Left lung (tissue), 10 donors: ENCODE data around the gene MSH4. TPM values are rescaled to one million over a fixed set of nuclear protein-coding genes. Genes with fewer than 3 reads are reported as not detected.
"Not testable (repeated sequence)": the region's sequence is repeated elsewhere in the genome, so short reads cannot be mapped to it uniquely, and the experiment has no call there.

ENCODE experiments used
- ATAC-seq: fragments of 200-7000 bp; cut with Tn5 transposase; one replicate; pipeline ENCODE4 v1.9.1; 2020; ENCODE audit warnings: moderate library complexity
- DNase-seq, 4 donors: peaks; one replicate each; pipeline ENCODE4 v3.0.0-alpha.2; 2013 to 2020
- H3K27ac ChIP-seq, 2 donors: fragments of 200-600 bp; sonication (generic) in 1 of 2; one replicate each; pipeline versions ENCODE4 v1.5.0 to v1.8.0; 2020 to 2021
- H3K27me3 ChIP-seq, 2 donors: fragments of 200-600 bp; sonication (generic) in 1 of 2; one replicate each; pipeline versions ENCODE4 v1.5.0 to v1.8.0; 2020 to 2021
- H3K36me3 ChIP-seq, 2 donors: fragments of 200-600 bp; sonication (generic) in 1 of 2; one replicate each; pipeline versions ENCODE4 v1.5.0 to v1.8.0; 2020 to 2021
- H3K4me1 ChIP-seq, 2 donors: fragments of 200-600 bp; one replicate each; pipeline ENCODE4 v1.8.0; 2021
- H3K4me3 ChIP-seq, 2 donors: fragments of 200-600 bp; sonication (generic) in 1 of 2; one replicate each; pipeline versions ENCODE4 v1.5.0 to v1.8.0; 2020 to 2021; ENCODE audit warnings: mild to moderate bottlenecking in 1 of 2
- H3K9me3 ChIP-seq, 2 donors: fragments of 200-600 bp; sonication (generic) in 1 of 2; one replicate each; pipeline versions ENCODE4 v1.5.0 to v1.8.0; 2020 to 2021
- intact Hi-C, 2 donors: fragments of 100-400 bp; cut with DNase I; formaldehyde crosslinking; loops; one replicate each; pipeline versions ENCODE4 v1.11.2 to v1.14.2; 2022
- polyA plus RNA-seq, 6 donors: library from polyadenylated mRNA; unstranded; fragments of 120-200 nt; gene quantifications; one replicate each; pipeline ENCODE4 v1.2.1, GENCODE V29; 2013; ENCODE audit not compliant: insufficient read length in 6 of 6
- total RNA-seq, 2 donors: library from RNA; stranded (reverse); fragmentation: NEBNext Ultra II Directional; extraction: Animal tissue kit (Norgen Biotek cat#: 25700); gene quantifications; one replicate each; pipeline ENCODE4 v1.2.1, GENCODE V29; 2021
- TF ChIP-seq, protein P1 (sequence below), 2 donors: fragments of 200-600 bp; sonication (generic) in 1 of 2; IDR thresholded peaks; one replicate each; pipeline versions ENCODE4 v1.5.0 to v1.8.0; 2021; ENCODE audit warnings: antibody characterized with exemption in 2 of 2
- donor health status: DM: no; HTN: yes; CAD: no.
- donor health status: DM: no; HTN: no; CAD: no.

MSH4 gene
- total and polyA plus RNA-seq, 8 donors, result 0.24 to 0.94 (median 0.44) TPM

DNA sequence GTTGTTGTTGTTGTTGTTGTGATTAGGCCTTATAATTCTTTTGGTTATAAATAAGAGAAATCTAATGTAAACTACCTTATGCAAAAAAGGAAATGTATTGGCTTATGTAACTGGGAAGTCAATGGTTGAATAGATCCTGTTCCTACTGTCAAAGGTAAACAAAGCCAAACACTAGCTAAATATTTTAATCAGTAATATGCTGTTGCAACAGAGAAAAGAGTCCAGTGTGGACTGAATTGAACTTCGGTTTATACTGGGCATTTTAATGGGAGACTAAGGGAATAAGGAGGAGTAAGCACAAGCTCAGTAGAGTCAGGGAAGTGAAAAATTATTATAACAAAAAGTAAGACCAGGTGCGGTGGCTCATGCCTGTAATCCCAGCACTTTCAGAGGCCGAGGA is 15.4 kb downstream of the MSH4 start:
- Histone ChIP-seq H3K9me3 (no peaks in the 10 kb centered on the region), H3K4me1 (no peaks in the 10 kb centered on the region), H3K4me3 (no peak overlapping the region), H3K36me3 (no peaks in the 10 kb centered on the region), H3K27ac (no peak overlapping the region), H3K27me3 (no peaks in the 10 kb centered on the region)
- TF ChIP-seq, protein P1, sequence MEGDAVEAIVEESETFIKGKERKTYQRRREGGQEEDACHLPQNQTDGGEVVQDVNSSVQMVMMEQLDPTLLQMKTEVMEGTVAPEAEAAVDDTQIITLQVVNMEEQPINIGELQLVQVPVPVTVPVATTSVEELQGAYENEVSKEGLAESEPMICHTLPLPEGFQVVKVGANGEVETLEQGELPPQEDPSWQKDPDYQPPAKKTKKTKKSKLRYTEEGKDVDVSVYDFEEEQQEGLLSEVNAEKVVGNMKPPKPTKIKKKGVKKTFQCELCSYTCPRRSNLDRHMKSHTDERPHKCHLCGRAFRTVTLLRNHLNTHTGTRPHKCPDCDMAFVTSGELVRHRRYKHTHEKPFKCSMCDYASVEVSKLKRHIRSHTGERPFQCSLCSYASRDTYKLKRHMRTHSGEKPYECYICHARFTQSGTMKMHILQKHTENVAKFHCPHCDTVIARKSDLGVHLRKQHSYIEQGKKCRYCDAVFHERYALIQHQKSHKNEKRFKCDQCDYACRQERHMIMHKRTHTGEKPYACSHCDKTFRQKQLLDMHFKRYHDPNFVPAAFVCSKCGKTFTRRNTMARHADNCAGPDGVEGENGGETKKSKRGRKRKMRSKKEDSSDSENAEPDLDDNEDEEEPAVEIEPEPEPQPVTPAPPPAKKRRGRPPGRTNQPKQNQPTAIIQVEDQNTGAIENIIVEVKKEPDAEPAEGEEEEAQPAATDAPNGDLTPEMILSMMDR (IDR thresholded peaks at IDR 0.05), result no peak
- DNase-seq (no peak), ATAC-seq (no peak)
- intact Hi-C loops, result no loop called here

DNA sequence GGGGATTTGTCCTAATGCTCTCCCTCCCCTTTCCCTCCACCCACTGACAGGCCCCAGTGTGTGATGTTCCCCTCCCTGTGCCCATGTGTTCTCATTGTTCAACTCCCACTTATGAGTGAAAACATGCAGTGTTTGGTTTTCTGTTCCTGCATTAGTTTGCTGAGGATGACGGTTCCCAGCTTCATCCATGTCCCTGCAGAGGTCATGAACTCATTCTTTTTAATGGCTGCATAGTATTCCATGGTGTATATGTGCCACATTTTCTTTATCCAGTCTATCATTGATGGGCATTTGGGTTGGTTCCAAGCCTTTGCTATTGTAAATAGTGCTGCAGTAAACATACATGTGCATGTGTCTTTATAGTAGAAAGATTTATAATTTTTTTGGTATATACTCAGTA is 26.9 kb downstream of the MSH4 start:
- H3K4me1 ChIP-seq, H3K27me3 ChIP-seq, H3K27ac ChIP-seq, H3K4me3 ChIP-seq, DNase-seq, ATAC-seq, intact Hi-C loops, H3K36me3 ChIP-seq: not testable (repeated sequence)
- peaks cover 0 to 19% of the 10 kb centered on the region in 2 donors for H3K9me3 ChIP-seq

DNA sequence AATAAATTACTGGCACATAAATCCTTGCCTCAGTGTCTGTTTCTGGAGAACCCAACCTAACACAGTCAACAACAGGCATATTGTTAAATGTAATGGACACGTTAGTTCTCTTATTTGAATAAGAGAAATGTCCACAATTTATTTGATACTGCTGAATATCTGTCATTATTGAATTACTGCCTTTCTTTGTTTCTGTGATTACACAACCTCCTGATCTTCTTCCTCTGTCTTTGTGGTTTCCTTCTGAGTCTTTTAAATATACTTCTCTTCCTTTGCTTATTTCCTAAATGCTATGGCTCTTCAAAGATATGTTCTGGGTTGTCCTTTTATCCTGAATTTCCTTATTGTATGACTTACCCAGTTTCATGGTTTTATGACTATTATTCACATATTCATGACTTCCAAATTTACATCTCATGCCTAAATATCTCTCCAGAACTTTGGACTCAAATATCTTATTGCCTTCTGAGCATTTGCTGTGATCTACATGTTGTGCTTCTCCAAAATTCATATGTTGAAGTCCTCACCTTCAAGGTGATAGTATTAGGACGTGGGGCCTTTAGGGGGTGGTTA is 39.9 kb downstream of the MSH4 start:
- H3K9me3 ChIP-seq, result peaks cover 0 to 25% of the 10 kb centered on the region in 2 donors
- intact Hi-C loops, result no loop called here
- TF ChIP-seq, protein P1 (IDR thresholded peaks at IDR 0.05), result no peak
- H3K4me1 ChIP-seq, result no peaks in the 10 kb centered on the region
- no peaks in the 10 kb centered on the region for H3K36me3 ChIP-seq
- H3K27ac ChIP-seq, result no peak overlapping the region
- H3K27me3 ChIP-seq, result no peaks in the 10 kb centered on the region
- DNase-seq, result no peak
- H3K4me3 ChIP-seq, result no peak overlapping the region
- no peak for ATAC-seq

DNA sequence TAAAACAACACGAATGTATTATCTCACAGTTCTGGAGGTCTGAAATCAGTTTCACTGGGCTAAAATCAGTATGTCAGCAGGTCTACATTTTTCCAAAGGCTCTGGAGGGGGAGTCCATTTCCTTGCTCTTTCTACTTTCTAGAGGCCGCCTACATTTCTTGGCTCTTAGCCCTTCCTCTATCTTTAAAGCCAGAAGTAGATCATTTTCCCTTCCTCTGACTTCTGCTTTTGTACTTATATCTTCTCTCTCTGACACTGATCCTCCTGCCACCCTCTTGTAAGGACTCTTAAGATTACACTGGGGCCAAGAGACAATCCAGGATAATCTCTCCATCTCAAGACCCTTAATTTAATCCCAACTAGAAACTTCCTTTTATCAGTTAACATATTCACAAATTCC is 41.4 kb downstream of the MSH4 start:
- no peak for ATAC-seq
- peaks cover 0 to 17% of the 10 kb centered on the region in 2 donors for H3K9me3 ChIP-seq
- no peaks in the 10 kb centered on the region for H3K4me1 ChIP-seq
- no peak overlapping the region for H3K4me3 ChIP-seq
- H3K36me3 ChIP-seq, result no peaks in the 10 kb centered on the region
- TF ChIP-seq, protein P1 (IDR thresholded peaks at IDR 0.05), result no peak
- no peak for DNase-seq
- H3K27me3 ChIP-seq, result no peaks in the 10 kb centered on the region
- H3K27ac ChIP-seq, result no peak overlapping the region
- intact Hi-C loops, result no loop called here

DNA sequence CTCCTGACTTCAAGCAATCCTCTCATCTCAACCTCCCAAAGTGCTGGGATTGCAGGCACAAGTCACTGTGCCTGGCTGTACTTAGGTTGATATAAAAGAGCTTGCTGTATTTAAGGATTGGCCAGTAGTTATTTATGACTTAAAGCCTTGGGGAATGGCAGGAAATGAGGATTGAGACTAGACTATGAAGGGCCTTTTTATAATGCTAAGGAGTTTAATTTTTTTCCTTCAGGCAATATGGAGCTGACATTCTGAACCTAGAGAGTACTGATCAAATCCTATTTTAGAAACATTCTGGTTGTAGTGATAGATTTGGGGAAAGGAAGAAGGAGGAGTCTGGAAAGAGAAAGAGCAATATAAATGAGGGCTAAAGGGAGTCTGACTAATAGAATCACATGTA is 44.7 kb downstream of the MSH4 start:
- Histone ChIP-seq H3K9me3 (no peaks in the 10 kb centered on the region), H3K4me1 (no peaks in the 10 kb centered on the region), H3K27me3 (no peaks in the 10 kb centered on the region), H3K4me3 (no peak overlapping the region), H3K27ac (no peak overlapping the region), H3K36me3 (no peaks in the 10 kb centered on the region)
- no peak for ATAC-seq
- no peak for DNase-seq
- intact Hi-C loops, result no loop called here
- TF ChIP-seq, protein P1 (IDR thresholded peaks at IDR 0.05), result no peak

DNA sequence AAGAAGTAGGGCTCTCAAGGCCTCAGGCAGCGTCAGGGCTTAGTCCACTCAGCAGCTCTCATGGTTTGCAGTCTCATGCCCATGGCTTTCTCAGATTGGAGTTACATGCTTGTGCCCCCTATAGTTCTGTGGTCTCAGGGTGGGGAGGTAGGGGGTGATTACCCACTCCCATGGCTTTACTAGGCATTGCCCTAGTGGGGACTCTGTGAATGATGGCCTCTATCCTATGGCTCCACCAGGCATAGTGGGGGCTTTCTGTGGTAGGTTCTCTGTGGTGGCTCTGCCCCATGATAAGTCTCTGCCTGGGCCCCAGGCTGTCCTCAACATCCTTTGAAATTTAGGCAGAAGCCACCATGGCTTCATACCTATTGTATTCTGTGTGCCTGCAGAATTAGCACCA is 48.9 kb downstream of the MSH4 start:
- intact Hi-C loops, result no loop called here
- Histone ChIP-seq H3K9me3 (no peaks in the 10 kb centered on the region), H3K4me1 (no peaks in the 10 kb centered on the region), H3K4me3 (no peak overlapping the region), H3K36me3 (no peaks in the 10 kb centered on the region), H3K27me3 (no peaks in the 10 kb centered on the region), H3K27ac (no peak overlapping the region)
- ATAC-seq (no peak), DNase-seq (no peak)
- TF ChIP-seq, protein P1 (IDR thresholded peaks at IDR 0.05), result no peak
